Measurements from ENCODE around the gene CNMD. TPM values are rescaled to one million over a fixed set of nuclear protein-coding genes. Genes with fewer than 3 reads are reported as not detected.
"Not testable (repeated sequence)": the region's sequence is repeated elsewhere in the genome, so short reads cannot be mapped to it uniquely, and the experiment has no call there.

Gene CNMD
- polyA plus RNA-seq, 6 donors from 2014 or later = not detected

DNA sequence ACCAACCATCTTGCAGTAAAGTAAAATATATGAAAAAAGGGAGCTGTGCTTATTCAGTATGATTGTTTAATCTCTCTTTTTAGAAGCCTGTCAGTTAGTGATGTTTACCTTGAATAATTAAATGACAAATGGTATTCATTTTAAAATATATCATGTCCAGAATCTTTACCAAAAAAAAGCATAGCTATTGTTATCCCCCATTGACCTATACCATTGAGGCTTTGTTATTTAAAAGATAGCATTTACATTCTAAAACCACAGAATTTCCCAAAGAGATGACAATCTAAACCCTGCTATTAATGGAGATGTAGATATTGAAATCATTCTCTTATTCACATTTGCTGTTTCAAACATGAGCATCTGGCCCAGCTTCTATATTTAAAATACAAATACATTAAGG lies 2.2 kb downstream of the CNMD start:
- Mint-ChIP-seq H3K27ac (no peak overlapping the region), H3K4me3 (peak overlapping the region in 2 of 8 donors; percentile 46 to 74), H3K36me3 (peaks cover 5 to 22% of the 10 kb centered on the region in 2 donors), H3K27me3 (peaks cover 40 to 63% (median 43%) of the 10 kb centered on the region in 3 donors), H3K9me3 (peaks cover under 1 to 14% (median 2%) of the 10 kb centered on the region in 7 donors), H3K4me1 (peaks cover 7 to 8% (median 8%) of the 10 kb centered on the region in 3 donors)
- no peak for ATAC-seq (ENCODE audit: low read depth in 2 of 2)
- DNase-seq = no peak

DNA sequence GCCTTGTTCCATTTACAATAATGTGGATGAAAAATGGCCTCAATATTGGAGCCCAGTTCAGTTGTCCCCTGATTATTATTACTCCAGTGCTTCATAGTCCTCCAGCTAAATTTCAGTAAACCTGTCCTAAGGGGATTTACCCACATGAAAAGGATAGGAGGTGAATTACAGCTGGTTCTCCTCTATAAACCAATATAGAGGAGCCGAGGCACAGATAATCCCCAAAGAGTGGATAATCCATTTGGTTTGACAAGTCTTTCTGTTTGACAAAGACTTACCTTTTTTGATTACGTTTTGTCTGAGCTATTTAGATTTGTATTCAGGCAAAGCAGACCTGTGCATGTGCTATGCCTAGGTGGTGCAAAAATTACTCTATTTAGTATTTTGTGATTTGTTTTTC lies 2.7 kb downstream of the CNMD start:
- peaks cover 7 to 8% (median 8%) of the 10 kb centered on the region in 3 donors for H3K4me1 Mint-ChIP-seq
- peaks cover 0 to 8% (median 0%) of the 10 kb centered on the region in 7 donors for H3K9me3 Mint-ChIP-seq
- peaks cover 35 to 57% (median 40%) of the 10 kb centered on the region in 3 donors for H3K27me3 Mint-ChIP-seq
- DNase-seq = no peak
- H3K4me3 Mint-ChIP-seq = no peak overlapping the region
- peaks cover 0 to 19% of the 10 kb centered on the region in 2 donors for H3K36me3 Mint-ChIP-seq
- ATAC-seq (ENCODE audit: low read depth in 2 of 2) = no peak
- no peak overlapping the region for H3K27ac Mint-ChIP-seq

DNA sequence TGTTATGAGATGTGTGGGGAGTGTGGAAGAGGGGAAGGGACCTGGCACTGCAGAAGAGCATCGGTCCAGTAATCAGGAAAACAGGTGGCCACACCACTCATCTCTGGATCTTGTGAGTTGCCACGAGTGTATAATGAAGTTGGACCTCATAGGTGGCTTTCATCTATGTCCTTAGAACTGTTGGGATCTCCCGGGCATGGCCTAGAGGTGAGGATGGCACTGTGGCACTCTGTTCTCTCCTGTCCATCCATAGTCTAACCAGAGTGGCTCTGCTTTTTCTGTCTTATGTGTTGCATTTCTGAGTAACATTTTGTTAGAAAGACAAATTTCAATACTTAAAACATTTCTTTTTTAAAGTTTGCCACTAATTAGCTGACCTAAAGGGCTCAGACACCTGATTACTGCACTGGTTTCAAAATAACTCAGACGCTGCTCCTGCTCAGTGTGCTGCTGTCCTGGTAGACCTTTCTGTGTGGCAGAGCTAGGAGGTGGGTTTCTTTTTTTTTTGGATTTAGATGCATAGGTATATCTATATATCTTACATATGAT lies 5.5 kb downstream of the CNMD start:
- H3K4me3 Mint-ChIP-seq = no peak overlapping the region
- ATAC-seq (ENCODE audit: low read depth in 2 of 2) (no peak), DNase-seq (no peak)
- no peak overlapping the region for H3K27ac Mint-ChIP-seq
- H3K9me3 Mint-ChIP-seq = peaks cover 0 to 7% (median 0%) of the 10 kb centered on the region in 7 donors
- peaks cover 18 to 32% (median 24%) of the 10 kb centered on the region in 3 donors for H3K27me3 Mint-ChIP-seq
- no peaks in the 10 kb centered on the region for H3K36me3 Mint-ChIP-seq
- H3K4me1 Mint-ChIP-seq = peaks cover 0 to 2% (median under 1%) of the 10 kb centered on the region in 3 donors

DNA sequence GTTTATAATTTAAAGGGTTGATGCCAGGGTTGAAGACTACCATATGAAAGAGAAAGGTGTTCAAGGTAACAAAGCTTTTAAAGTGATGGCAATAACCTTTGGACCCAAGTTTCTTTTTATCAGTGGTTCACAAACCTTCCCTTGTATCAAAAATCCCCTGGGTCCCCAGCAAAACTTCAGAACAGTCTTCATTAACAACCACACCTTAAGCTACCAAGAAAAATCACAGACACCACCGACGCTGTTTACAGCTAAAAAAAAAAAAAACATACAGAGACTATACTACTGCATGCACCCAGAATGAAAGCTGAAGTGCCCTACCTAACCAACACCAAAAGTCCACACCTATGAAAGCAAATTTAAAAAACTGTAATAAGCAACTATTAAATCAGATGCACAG lies 13.4 kb downstream of the CNMD start:
- no peaks in the 10 kb centered on the region for H3K4me1 Mint-ChIP-seq
- no peak for DNase-seq
- H3K9me3 Mint-ChIP-seq = peaks cover 0 to 16% (median 6%) of the 10 kb centered on the region in 7 donors
- no peak for ATAC-seq (ENCODE audit: low read depth in 2 of 2)
- peaks cover 5 to 8% of the 10 kb centered on the region in 2 donors for H3K36me3 Mint-ChIP-seq
- no peak overlapping the region for H3K4me3 Mint-ChIP-seq
- peaks cover 7 to 35% (median 11%) of the 10 kb centered on the region in 3 donors for H3K27me3 Mint-ChIP-seq
- H3K27ac Mint-ChIP-seq = no peak overlapping the region

DNA sequence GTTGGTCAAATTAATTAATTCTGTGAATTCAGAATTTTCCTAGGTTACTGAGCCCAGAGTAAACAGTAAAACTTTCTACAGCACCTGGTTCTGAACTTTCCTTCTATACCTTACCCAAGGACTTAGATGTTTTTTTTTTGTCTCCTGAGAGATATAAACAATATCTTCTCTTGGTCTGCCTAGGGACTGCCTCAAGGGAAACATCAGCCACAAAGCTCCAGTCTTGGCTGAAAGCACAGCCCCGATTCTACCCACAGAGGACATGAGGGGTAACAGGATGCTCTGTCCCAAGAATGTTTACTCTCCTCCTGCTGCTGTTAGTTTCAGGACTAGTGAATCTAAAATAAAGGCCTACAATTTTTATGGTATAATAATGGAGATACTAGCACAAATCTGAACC lies 14.3 kb downstream of the CNMD start:
- DNase-seq = no peak
- H3K9me3 Mint-ChIP-seq = peaks cover 0 to 14% (median 6%) of the 10 kb centered on the region in 7 donors
- H3K4me1 Mint-ChIP-seq = no peaks in the 10 kb centered on the region
- H3K27me3 Mint-ChIP-seq = peaks cover 7 to 39% (median 12%) of the 10 kb centered on the region in 3 donors
- H3K36me3 Mint-ChIP-seq = peaks cover 5 to 8% of the 10 kb centered on the region in 2 donors
- H3K4me3 Mint-ChIP-seq = no peak overlapping the region
- no peak for ATAC-seq (ENCODE audit: low read depth in 2 of 2)
- peak overlapping the region in 1 of 6 donors; percentile 68 for H3K27ac Mint-ChIP-seq

DNA sequence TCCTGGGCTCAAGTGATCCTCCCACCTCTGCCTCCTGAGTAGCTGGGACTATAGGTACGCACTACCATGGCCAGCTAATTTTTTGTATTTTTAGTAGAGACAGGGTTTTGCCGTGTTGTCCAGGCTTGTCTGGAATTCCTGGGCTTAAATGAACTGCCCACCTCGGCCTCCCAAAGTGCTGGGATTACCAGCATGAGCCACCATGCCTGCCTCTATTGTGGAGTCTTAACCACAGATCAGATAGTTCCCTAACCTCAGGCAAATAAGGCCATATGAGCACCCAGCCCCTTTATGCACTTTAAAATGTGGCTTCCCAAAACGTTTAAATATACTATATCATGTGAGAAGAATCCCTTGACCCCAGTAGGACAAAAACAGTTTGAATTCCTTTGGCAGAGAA lies 16.4 kb downstream of the CNMD start:
- Mint-ChIP-seq H3K4me1 (no peaks in the 10 kb centered on the region), H3K9me3 (peaks cover 8 to 31% (median 20%) of the 10 kb centered on the region in 7 donors), H3K27ac (no peak overlapping the region), H3K4me3 (no peak overlapping the region), H3K36me3 (peaks cover 5 to 21% of the 10 kb centered on the region in 2 donors), H3K27me3 (peaks cover 7 to 60% (median 33%) of the 10 kb centered on the region in 3 donors)
- ATAC-seq (ENCODE audit: low read depth in 2 of 2) (no peak), DNase-seq (no peak)

DNA sequence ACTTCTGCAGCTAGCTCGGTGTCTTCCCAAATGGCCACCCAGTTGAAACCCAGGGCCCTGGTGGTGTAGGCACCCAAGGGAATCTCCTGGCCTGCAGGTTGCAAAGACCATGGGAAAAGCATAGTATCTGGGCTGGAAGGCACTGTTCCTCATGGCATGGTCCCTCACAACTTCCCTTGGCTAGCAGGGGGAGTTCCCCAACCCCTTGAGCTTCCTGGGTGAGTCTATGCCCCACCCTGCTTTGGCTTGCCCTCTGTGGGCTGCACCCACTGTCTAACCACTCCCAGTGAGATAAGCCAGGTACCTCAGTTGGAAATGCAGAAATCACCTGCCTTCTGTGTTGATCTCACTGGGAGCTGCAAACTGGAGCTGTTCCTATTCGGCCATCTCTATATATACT lies 18.3 kb downstream of the CNMD start:
- H3K9me3 Mint-ChIP-seq = peaks cover 9 to 39% (median 20%) of the 10 kb centered on the region in 7 donors
- H3K4me1 Mint-ChIP-seq; ATAC-seq (ENCODE audit: low read depth in 2 of 2); H3K27ac Mint-ChIP-seq; DNase-seq: not testable (repeated sequence)
- peaks cover 7 to 57% (median 35%) of the 10 kb centered on the region in 3 donors for H3K27me3 Mint-ChIP-seq
- H3K36me3 Mint-ChIP-seq = peaks cover 9 to 18% of the 10 kb centered on the region in 2 donors
- peak overlapping the region in 1 of 8 donors; percentile 55 for H3K4me3 Mint-ChIP-seq

DNA sequence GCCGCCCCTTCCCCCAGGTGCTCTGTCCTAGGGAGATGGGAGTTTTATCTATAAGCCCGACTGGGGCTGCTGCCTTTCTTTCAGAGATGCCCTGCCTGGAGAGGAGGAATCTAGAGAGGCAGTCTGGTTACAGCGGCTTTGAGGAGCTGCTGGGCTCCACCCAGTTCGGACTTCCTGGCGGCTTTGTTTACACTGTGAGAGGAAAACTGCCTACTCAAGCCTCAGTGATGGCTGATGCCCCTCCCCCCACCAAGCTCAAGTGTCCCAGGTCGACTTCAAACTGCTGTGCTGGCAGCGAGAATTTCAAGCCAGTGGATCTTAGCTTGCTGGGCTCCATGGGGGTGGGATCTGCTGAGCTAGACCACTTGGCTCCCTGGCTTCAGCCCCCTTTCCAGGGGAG lies 18.7 kb downstream of the CNMD start:
- ATAC-seq (ENCODE audit: low read depth in 2 of 2); H3K27ac Mint-ChIP-seq; H3K4me3 Mint-ChIP-seq; H3K4me1 Mint-ChIP-seq; DNase-seq: not testable (repeated sequence)
- Mint-ChIP-seq H3K9me3 (peaks cover 9 to 41% (median 19%) of the 10 kb centered on the region in 7 donors), H3K36me3 (peaks cover 8 to 16% of the 10 kb centered on the region in 2 donors), H3K27me3 (peaks cover 7 to 54% (median 35%) of the 10 kb centered on the region in 3 donors)

DNA sequence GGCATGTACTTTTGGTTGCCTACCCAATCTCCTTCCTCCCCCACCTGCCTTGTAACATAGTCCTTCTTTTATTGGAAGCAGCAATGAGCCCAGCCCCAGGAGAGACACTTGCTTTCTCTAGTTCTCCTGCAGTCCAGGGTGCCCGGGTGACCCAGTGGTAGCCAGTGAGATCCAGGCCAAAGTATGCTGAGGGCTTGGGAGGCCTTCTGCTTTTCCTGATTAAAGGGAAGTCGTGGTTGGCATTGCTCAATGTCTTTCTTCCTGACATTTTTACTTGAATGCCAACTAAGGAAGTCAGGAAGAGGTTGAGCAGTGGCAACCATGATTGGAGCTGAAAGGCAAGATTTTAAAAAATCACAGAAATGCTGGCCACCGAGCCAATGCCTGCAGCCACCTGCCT lies 25.7 kb downstream of the CNMD start:
- Mint-ChIP-seq H3K9me3 (peaks cover 4 to 28% (median 8%) of the 10 kb centered on the region in 7 donors), H3K27me3 (peaks cover 0 to 12% (median 9%) of the 10 kb centered on the region in 3 donors), H3K36me3 (peaks cover 7 to 8% of the 10 kb centered on the region in 2 donors), H3K4me3 (no peak overlapping the region), H3K4me1 (no peaks in the 10 kb centered on the region), H3K27ac (no peak overlapping the region)
- DNase-seq = no peak
- no peak for ATAC-seq (ENCODE audit: low read depth in 2 of 2)

DNA sequence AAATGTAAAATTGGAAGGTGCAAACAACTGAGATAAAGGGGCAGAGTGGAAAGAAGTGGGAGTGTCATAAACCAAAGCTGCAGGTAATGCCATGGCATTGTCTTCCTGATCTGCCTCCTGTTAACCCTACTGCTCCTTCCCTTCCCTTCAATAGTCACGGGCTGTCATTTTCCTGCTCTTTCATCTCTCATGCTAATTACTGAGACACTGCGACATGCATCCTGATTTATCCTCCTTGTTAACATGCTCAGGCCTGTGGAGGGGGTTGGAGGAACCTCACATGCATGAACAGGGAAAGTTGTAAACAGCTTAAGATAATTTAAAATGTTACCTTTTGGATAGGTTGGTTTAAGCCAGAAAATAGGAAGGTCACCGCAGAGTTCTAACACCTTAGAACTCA lies 27.2 kb downstream of the CNMD start:
- Mint-ChIP-seq H3K4me3 (no peak overlapping the region), H3K27ac (no peak overlapping the region), H3K36me3 (peaks cover 0 to 8% of the 10 kb centered on the region in 2 donors), H3K4me1 (no peaks in the 10 kb centered on the region), H3K27me3 (no peaks in the 10 kb centered on the region), H3K9me3 (peaks cover 0 to 14% (median 0%) of the 10 kb centered on the region in 7 donors)
- ATAC-seq (ENCODE audit: low read depth in 2 of 2) (no peak), DNase-seq (no peak)

DNA sequence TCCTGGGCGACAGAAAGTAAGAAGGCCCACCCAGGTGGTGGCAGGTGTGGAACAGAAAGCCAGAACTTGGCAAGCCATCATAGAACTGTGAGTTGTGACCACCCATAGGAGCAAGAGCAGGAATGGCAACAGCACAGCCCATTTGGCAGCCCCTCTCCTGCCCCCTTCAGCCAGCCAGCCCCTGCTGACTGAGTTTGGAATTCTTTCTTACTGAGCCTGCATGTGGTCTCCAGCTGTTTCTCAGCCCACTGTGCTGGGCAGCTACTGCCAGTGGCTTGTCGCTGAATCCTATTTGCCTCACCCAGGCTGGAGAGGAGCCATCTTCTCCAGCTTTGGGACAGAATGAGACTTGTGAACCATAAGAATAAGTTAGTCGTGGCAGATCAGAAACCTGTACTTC lies 28.3 kb downstream of the CNMD start:
- H3K4me3 Mint-ChIP-seq = no peak overlapping the region
- peaks cover 0 to 3% (median 0%) of the 10 kb centered on the region in 7 donors for H3K9me3 Mint-ChIP-seq
- ATAC-seq (ENCODE audit: low read depth in 2 of 2) (no peak), DNase-seq (no peak)
- H3K36me3 Mint-ChIP-seq = no peaks in the 10 kb centered on the region
- H3K4me1 Mint-ChIP-seq = no peaks in the 10 kb centered on the region
- H3K27ac Mint-ChIP-seq = no peak overlapping the region
- no peaks in the 10 kb centered on the region for H3K27me3 Mint-ChIP-seq

DNA sequence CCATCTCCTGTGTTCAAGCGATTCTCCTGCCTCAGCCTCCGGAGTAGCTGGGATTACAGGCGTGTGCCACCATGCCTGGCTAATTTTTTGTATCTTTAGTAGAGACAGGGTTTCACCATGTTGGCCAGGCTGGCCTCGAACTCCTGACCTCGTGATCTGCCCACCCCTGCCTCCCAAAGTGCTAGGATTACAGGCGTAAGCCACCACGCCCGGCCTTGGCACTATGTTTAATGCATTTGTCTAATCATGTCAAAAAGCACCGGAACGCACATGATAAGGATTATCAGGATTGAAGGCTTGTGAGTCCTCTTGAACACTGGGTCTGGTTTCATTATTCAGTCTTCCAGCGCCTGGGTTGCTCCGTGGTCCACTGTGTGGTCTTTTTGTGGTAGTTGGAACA lies 31.4 kb downstream of the CNMD start:
- not testable (repeated sequence) for H3K27ac Mint-ChIP-seq; H3K4me3 Mint-ChIP-seq; H3K36me3 Mint-ChIP-seq; H3K4me1 Mint-ChIP-seq; ATAC-seq (ENCODE audit: low read depth in 2 of 2); H3K27me3 Mint-ChIP-seq; H3K9me3 Mint-ChIP-seq; DNase-seq

DNA sequence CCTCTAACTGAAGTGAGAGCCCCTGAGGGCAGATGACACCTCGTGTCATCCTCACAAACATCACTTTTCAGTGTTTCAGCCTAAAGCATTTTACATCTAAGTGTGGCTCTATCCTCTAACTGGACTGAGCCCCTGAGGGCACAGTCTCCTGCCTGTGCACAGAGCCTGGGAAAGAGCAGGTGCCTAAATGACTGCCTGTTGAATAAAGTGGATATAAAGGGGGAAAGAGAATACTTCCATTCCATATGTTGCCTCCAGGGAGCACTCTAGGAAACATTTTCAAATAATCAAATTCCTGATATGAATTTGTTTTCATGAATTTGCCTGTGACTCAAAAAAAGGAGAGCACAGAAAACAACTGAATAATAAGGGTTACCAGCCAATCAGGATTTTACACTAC lies 32.2 kb downstream of the CNMD start:
- no peak for ATAC-seq (ENCODE audit: low read depth in 2 of 2)
- no peak overlapping the region for H3K27ac Mint-ChIP-seq
- no peaks in the 10 kb centered on the region for H3K9me3 Mint-ChIP-seq
- H3K36me3 Mint-ChIP-seq = no peaks in the 10 kb centered on the region
- no peak for DNase-seq
- no peaks in the 10 kb centered on the region for H3K27me3 Mint-ChIP-seq
- H3K4me1 Mint-ChIP-seq = no peaks in the 10 kb centered on the region
- H3K4me3 Mint-ChIP-seq = no peak overlapping the region

DNA sequence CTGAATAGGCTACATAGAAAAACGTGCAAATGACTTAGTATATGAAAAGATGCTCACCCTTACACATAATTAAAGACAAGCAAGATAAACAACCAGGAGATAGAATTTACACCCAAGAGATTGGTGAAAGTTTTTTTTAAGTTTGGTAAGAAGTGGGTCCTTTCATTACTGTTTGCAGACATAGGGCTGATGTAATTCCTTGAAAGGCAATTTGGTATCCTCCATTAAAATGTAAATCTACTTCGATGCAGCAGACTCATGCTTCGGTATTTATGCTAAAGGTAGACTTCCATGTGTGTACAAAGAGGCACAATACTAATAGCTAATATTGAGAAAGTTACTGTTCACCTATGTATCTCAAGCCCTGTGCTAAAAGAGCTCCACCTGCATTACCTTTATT lies 33.5 kb downstream of the CNMD start:
- Mint-ChIP-seq H3K36me3 (no peaks in the 10 kb centered on the region), H3K9me3 (no peaks in the 10 kb centered on the region)
- no peak for ATAC-seq (ENCODE audit: low read depth in 2 of 2)

More for the DNA sequence above, 33.5 kb downstream of the CNMD start:
- Mint-ChIP-seq H3K4me3 (no peak overlapping the region), H3K27me3 (no peaks in the 10 kb centered on the region), H3K4me1 (peaks cover 0 to 5% (median 4%) of the 10 kb centered on the region in 3 donors), H3K27ac (no peak overlapping the region)
- DNase-seq = no peak
